Omental fat pad (tissue), 4 donors: ENCODE results near the gene RAF1. TPM values are rescaled to one million over a fixed set of nuclear protein-coding genes. Genes with fewer than 3 reads are reported as not detected.

Source experiments
- ATAC-seq: fragments of 150-250 bp; one replicate; pipeline ENCODE4 v1.9.1; 2016; ENCODE audit warnings: mild to moderate bottlenecking, moderate library complexity; ENCODE audit not compliant: low FRiP score
- DNase-seq: peaks from one replicate; pipeline ENCODE4 v3.0.0-alpha.2; 2019; ENCODE audit warnings: low spot score
- CTCF ChIP-seq, 3 donors: fragments of 450-650 bp; IDR thresholded peaks; one replicate each; pipeline ENCODE4 v1.5.1; 2016 to 2017; ENCODE audit warnings: antibody characterized with exemption in 3 of 3, mild to moderate bottlenecking in 3 of 3, moderate library complexity in 2 of 3
- total RNA-seq, 4 donors: library from RNA; depleted of rRNA; stranded (reverse); fragments of >200 nt; gene quantifications; one replicate each; pipeline ENCODE4 v1.1.0, GENCODE V29; 2016

The RAF1 gene
- total RNA-seq, 4 donors from 2014 or later, result 83.4 to 120 (median 106) TPM

DNA sequence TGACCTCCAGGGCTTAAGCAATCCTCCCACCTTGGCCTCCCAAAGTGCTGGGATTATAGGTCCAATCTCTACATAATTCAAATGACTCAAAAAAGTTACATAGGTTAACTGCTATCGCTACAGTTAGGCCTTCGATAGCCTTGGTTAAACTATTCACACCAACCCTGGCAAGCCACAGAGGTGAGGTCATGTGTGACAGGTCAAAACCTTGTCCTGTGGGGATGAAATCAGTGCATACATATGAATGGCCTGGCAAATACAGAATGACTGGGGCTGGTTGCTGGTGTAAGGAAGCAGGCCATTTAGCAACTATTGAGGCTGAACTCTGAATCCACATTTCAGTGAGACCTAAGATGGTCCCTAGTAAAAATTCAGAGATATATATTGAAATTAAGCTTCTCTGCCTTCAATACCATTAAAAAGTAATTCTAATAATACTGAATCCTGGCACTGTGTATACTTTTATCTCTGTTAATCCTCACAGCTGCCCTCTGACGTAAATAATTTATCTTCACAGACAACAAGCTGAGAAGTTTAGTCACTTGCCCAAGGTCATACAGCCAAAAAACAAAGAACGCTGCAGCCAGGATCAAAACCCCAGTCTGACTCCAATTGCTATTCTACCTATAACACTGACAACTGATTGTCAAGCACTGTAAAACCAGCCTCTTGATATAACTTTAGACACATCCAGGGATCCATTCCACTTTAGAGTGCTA is 71.8 kb downstream of the RAF1 start:
- no peak for DNase-seq
- TF ChIP-seq CTCF (IDR thresholded peaks at IDR 0.05), result no peak
- no peak for ATAC-seq

- no peak for DNase-seq
- TF ChIP-seq CTCF (IDR thresholded peaks at IDR 0.05), result no peak
- no peak for ATAC-seq
Measured at GRCh38 chr3:12591456-12591855, 72.5 kb downstream of the RAF1 start.

- no peak for DNase-seq
- no peak for TF ChIP-seq CTCF (IDR thresholded peaks at IDR 0.05)
- no peak for ATAC-seq
Measured at GRCh38 chr3:12590096-12590495, 73.8 kb downstream of the RAF1 start.

DNA sequence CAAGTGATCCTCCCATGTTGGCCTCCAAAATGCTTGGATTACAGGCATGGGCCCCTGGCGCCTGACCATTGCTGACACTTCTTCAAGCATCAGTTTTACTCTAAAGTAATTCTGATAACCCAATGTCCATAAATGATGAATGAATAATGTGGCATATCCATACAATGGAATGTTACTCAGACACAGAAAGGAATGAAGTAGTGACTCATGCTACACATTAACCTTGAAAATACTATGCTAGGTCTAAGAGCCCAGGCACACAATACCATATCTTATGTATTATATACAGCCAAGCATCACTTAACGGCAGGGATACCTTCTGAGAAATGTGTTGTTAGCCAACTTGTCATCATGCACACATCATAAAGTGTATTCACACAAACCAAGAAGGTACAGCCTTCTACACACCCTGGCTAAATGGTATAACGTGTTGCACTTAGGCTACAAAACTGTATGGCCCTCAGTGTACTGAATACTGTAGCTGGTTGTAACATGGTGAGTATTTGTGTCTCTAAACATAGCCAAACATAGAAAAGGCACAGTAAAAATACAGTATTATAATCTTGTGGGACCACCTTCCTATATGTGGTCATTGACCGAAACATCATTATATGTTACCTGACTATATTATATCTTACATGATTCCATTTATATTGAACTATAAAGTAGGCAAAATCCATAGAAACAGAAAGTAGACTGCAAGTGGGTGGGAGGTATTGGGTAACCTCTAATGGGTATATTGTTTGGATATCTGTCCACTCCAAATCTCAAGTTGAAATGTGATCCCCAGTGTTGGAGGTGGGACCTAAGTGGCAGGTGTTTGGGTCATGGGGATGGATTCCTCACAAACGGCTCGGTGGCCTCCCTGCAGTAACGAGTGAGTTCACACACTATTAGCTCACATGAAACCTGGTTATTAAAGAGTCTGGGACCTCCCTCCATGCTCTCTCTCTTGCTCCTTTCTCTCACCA is 75.6 kb downstream of the RAF1 start:
- ATAC-seq, result no peak
- no peak for TF ChIP-seq CTCF (IDR thresholded peaks at IDR 0.05)

GRCh38 chr3:12586403-12586802 is 77.5 kb downstream of the RAF1 start:
- DNase-seq (no peak), ATAC-seq (no peak)
- no peak for TF ChIP-seq CTCF (IDR thresholded peaks at IDR 0.05)

More for the DNA sequence above, 75.6 kb downstream of the RAF1 start:
- DNase-seq, result no peak

DNA sequence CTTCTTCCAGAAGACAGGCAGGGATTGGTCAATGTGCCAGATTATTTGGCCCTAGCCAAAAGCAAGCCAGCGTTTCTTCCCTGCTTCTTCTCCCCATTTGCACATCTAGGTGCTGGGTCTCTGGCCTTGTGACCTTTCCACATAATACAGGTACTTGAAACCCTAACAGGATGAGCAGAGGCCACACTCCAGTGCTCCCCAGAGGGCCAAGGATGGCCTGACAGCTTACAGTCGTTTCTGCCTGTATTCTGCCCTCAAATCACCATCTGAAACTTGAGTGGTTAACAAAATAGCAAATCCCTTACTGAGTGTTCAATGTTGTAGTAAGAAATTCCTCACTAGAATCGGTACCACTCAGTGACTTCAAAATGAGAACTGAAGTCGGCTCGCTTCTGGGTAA is 77.9 kb downstream of the RAF1 start:
- ATAC-seq, result no peak

More for the DNA sequence above, 77.9 kb downstream of the RAF1 start:
- no peak for DNase-seq
- no peak for TF ChIP-seq CTCF (IDR thresholded peaks at IDR 0.05)
